ENCODE results near the gene ZSCAN20. TPM values are rescaled to one million over a fixed set of nuclear protein-coding genes. Genes with fewer than 3 reads are reported as not detected.

Gene ZSCAN20
- total RNA-seq, 1 experiment from 2014 or later, result 3.9 TPM

DNA sequence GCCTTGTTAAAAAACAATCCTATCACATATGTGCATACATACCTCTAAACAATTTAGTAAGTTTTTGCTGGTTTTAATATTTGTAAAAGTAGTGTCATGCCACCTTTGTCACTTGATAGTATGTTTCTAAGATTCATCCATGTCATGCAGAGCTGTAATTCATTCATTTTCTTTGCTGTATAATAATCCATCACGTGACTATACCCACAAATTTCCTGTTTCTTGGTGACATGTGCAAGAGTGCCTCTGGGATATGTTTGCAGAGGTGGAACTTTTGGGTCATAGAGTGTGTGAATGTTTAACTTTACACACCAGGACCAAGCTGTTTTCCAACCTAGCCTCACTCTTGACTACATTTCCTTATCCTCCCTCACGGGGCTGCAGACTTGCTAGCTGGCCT lies 62.9 kb downstream of the ZSCAN20 start:
- H4K5ac ChIP-seq (ENCODE audit: insufficient read length, low read depth, low read length), result no peak overlapping the region
- H2BK5ac ChIP-seq (ENCODE audit: insufficient read length, low read length), result no peak overlapping the region
- H4K8ac ChIP-seq (replicated peaks; ENCODE audit: insufficient read length, low read depth, low read length), result no peak overlapping the region
- Mint-ChIP-seq H3K27me3 (ENCODE audit: low read depth) (peaks cover 2% of the 10 kb centered on the region), H3K4me1 (no peaks in the 10 kb centered on the region), H3K36me3 (ENCODE audit: insufficient read depth in 1 of 3, low read depth in 3 of 3) (peaks cover 0 to 14% (median 0%) of the 10 kb centered on the region in 3 experiments; a peak in 3 of 7 replicates), H3K9me3 (no peaks in the 10 kb centered on the region), H3K4me3 (no peak overlapping the region), H3K27ac (no peak overlapping the region)
- H3K23ac ChIP-seq (ENCODE audit: insufficient read length, low read depth, low read length), result no peak overlapping the region
- H4K20me1 ChIP-seq (ENCODE audit: control insufficient read depth, insufficient read depth, insufficient read length), result no peaks in the 10 kb centered on the region
- H3K79me1 ChIP-seq (ENCODE audit: insufficient read depth, low read depth, low read length, poor library complexity, severe bottlenecking), result no peaks in the 10 kb centered on the region
- no peak overlapping the region for H2BK20ac ChIP-seq (ENCODE audit: low read depth, low read length, poor library complexity, severe bottlenecking)
- no peak overlapping the region for H3K9ac ChIP-seq (ENCODE audit: extremely low read depth, insufficient read length, low read length)
- H3K4ac ChIP-seq (ENCODE audit: low read depth, low read length), result no peak overlapping the region
- H3K27ac ChIP-seq (ENCODE audit: insufficient read length, low read depth, low read length), result no peak overlapping the region
- H3K79me2 ChIP-seq (ENCODE audit: insufficient read depth, low read length), result no peaks in the 10 kb centered on the region
- no peaks in the 10 kb centered on the region for H3K23me2 ChIP-seq (ENCODE audit: insufficient read length, low read depth, low read length, poor library complexity, severe bottlenecking)
- no peaks in the 10 kb centered on the region for H3K9me3 ChIP-seq (ENCODE audit: control insufficient read depth, low read depth, low read length)
- no peak for DNase-seq
- H2BK12ac ChIP-seq (ENCODE audit: insufficient read length, low read depth, low read length), result no peak overlapping the region
- no peak overlapping the region for H2BK15ac ChIP-seq (ENCODE audit: low read depth, low read length)
- no peak overlapping the region for H3K14ac ChIP-seq (ENCODE audit: insufficient read depth, low read length)
- H3K18ac ChIP-seq (ENCODE audit: insufficient read length, low read depth, low read length), result no peak overlapping the region
- H3K4me2 ChIP-seq (ENCODE audit: insufficient read depth, insufficient read length, low read length), result no peak overlapping the region
- no peaks in the 10 kb centered on the region; the same call in 1 of the 2 replicates for H3K27me3 ChIP-seq (ENCODE audit: insufficient read depth, low read length)
- no peak overlapping the region for H4K91ac ChIP-seq (ENCODE audit: insufficient read length, low read depth, low read length)
- H2AFZ ChIP-seq (ENCODE audit: low read length), result no peak overlapping the region
- H2BK120ac ChIP-seq (ENCODE audit: low read depth, low read length, poor library complexity, severe bottlenecking), result no peak overlapping the region
- TF ChIP-seq, protein P1, sequence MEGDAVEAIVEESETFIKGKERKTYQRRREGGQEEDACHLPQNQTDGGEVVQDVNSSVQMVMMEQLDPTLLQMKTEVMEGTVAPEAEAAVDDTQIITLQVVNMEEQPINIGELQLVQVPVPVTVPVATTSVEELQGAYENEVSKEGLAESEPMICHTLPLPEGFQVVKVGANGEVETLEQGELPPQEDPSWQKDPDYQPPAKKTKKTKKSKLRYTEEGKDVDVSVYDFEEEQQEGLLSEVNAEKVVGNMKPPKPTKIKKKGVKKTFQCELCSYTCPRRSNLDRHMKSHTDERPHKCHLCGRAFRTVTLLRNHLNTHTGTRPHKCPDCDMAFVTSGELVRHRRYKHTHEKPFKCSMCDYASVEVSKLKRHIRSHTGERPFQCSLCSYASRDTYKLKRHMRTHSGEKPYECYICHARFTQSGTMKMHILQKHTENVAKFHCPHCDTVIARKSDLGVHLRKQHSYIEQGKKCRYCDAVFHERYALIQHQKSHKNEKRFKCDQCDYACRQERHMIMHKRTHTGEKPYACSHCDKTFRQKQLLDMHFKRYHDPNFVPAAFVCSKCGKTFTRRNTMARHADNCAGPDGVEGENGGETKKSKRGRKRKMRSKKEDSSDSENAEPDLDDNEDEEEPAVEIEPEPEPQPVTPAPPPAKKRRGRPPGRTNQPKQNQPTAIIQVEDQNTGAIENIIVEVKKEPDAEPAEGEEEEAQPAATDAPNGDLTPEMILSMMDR (conservative IDR thresholded peaks at IDR 0.05), result no peak
- H3T11ph ChIP-seq (ENCODE audit: low read length), result no peak overlapping the region
- H3K4me1 ChIP-seq (ENCODE audit: insufficient read depth, low read length), result no peaks in the 10 kb centered on the region
- H2AK5ac ChIP-seq (ENCODE audit: insufficient read length, low read length), result no peak overlapping the region
- WGBS (ENCODE audit: extremely low coverage, insufficient read length, low lambda C conversion rate), result no CpG with 5 or more reads among the region's 2 CpGs
- no peak overlapping the region for H3K56ac ChIP-seq (ENCODE audit: insufficient read length, low read depth, low read length)
